Ascending aorta (tissue), 2 donors: Measurements from ENCODE around the gene VEGFD. TPM values are rescaled to one million over a fixed set of nuclear protein-coding genes. Genes with fewer than 3 reads are reported as not detected.

Experiments
- DNase-seq, 2 donors: peaks; one replicate each; pipeline ENCODE4 v3.0.0-alpha.2; 2019; ENCODE audit warnings: low spot score in 2 of 2
- H3K27ac ChIP-seq, 2 donors: fragments of 200-600 bp; sonication (generic); one replicate each; pipeline ENCODE4 v1.5.1; 2016 to 2017; ENCODE audit warnings: mild to moderate bottlenecking in 1 of 2
- H3K27me3 ChIP-seq: fragments of 200-600 bp; sonication (generic); one replicate; pipeline ENCODE4 v1.5.1; 2017
- H3K36me3 ChIP-seq, 2 donors: fragments of 200-600 bp; sonication (generic); one replicate each; pipeline ENCODE4 v1.5.1; 2016
- H3K4me1 ChIP-seq, 2 donors: fragments of 200-600 bp; sonication (generic); one replicate each; pipeline ENCODE4 v1.5.1; 2016 to 2017; ENCODE audit warnings: mild to moderate bottlenecking in 1 of 2
- H3K4me3 ChIP-seq, 2 donors: fragments of 200-600 bp; sonication (generic); one replicate each; pipeline ENCODE4 v1.5.1; 2016 to 2017; ENCODE audit warnings: mild to moderate bottlenecking in 1 of 2
- H3K9me3 ChIP-seq, 2 donors: fragments of 200-600 bp; sonication (generic); one replicate each; pipeline ENCODE4 v1.5.1; 2016
- CTCF ChIP-seq, 3 experiments: fragments of 200-600 bp in 2 of 3; fragments of 450-650 bp in 1 of 3; sonication (generic) in 2 of 3; IDR thresholded peaks; one replicate each; pipeline ENCODE4 v1.5.1; 2016 to 2019; ENCODE audit warnings: antibody characterized with exemption in 3 of 3, mild to moderate bottlenecking in 1 of 3, moderate library complexity in 1 of 3
- intact Hi-C: fragments of 100-400 bp; cut with DNase I; formaldehyde crosslinking; loops from one replicate; pipeline ENCODE4 v1.15.1; 2023
- total RNA-seq: library from RNA; depleted of rRNA; stranded (reverse); fragments of >200 nt; gene quantifications from one replicate; pipeline ENCODE4 v1.1.0, GENCODE V29; 2016

The VEGFD gene
- total RNA-seq, 1 donor from 2014 or later: 0.85 TPM

- no peak for TF ChIP-seq CTCF (IDR thresholded peaks at IDR 0.05)
- no peak overlapping the region for H3K4me3 ChIP-seq
- no peaks in the 10 kb centered on the region for H3K9me3 ChIP-seq
- no peaks in the 10 kb centered on the region for H3K4me1 ChIP-seq
- no peaks in the 10 kb centered on the region for H3K36me3 ChIP-seq
- no peaks in the 10 kb centered on the region for H3K27me3 ChIP-seq
- no peak for DNase-seq
- no peak overlapping the region for H3K27ac ChIP-seq
- intact Hi-C loops: no loop called here
Observed at GRCh38 chrX:15322072-15322471, 62.1 kb downstream of the VEGFD start.

GRCh38 chrX:15321447-15321846 is 62.8 kb downstream of the VEGFD start:
- no peak for DNase-seq
- Histone ChIP-seq H3K36me3 (no peaks in the 10 kb centered on the region), H3K9me3 (no peaks in the 10 kb centered on the region), H3K4me3 (no peak overlapping the region), H3K27ac (no peak overlapping the region), H3K27me3 (no peaks in the 10 kb centered on the region), H3K4me1 (no peaks in the 10 kb centered on the region)
- intact Hi-C loops: no loop called here
- TF ChIP-seq CTCF (IDR thresholded peaks at IDR 0.05): no peak

GRCh38 chrX:15320297-15320696 is 63.9 kb downstream of the VEGFD start:
- DNase-seq: no peak
- H3K27ac ChIP-seq: no peak overlapping the region
- no peaks in the 10 kb centered on the region for H3K36me3 ChIP-seq
- no peak for TF ChIP-seq CTCF (IDR thresholded peaks at IDR 0.05)
- no peak overlapping the region for H3K4me3 ChIP-seq
- intact Hi-C loops: no loop called here
- H3K4me1 ChIP-seq: no peaks in the 10 kb centered on the region
- no peaks in the 10 kb centered on the region for H3K27me3 ChIP-seq
- no peaks in the 10 kb centered on the region for H3K9me3 ChIP-seq

- no peak overlapping the region for H3K4me3 ChIP-seq
Observed at GRCh38 chrX:15319075-15319474, 65.1 kb downstream of the VEGFD start.

GRCh38 chrX:15315509-15315908 is 68.7 kb downstream of the VEGFD start, which contains the start of gene ASB11:
Gene ASB11, minus strand, starts transcription at chrX:15315640. Its CDS starts 35 bp downstream, at chrX:15315605.
- DNase-seq: no peak
- Histone ChIP-seq H3K4me1 (no peaks in the 10 kb centered on the region), H3K27me3 (no peaks in the 10 kb centered on the region), H3K4me3 (no peak within 1 kb of the TSS), H3K36me3 (no peaks in the 10 kb centered on the region), H3K27ac (no peak within 1 kb of the TSS), H3K9me3 (no peaks in the 10 kb centered on the region)
- intact Hi-C loops: no loop called here
- no peak for TF ChIP-seq CTCF (IDR thresholded peaks at IDR 0.05)

More at GRCh38 chrX:15319075-15319474, 65.1 kb downstream of the VEGFD start:
- no peak for TF ChIP-seq CTCF (IDR thresholded peaks at IDR 0.05)
- H3K27ac ChIP-seq: no peak overlapping the region
- H3K36me3 ChIP-seq: no peaks in the 10 kb centered on the region
- H3K4me1 ChIP-seq: no peaks in the 10 kb centered on the region
- DNase-seq: no peak
- H3K27me3 ChIP-seq: no peaks in the 10 kb centered on the region
- no peaks in the 10 kb centered on the region for H3K9me3 ChIP-seq
- intact Hi-C loops: no loop called here

- Histone ChIP-seq H3K4me3 (no peak overlapping the region), H3K27me3 (no peaks in the 10 kb centered on the region), H3K9me3 (no peaks in the 10 kb centered on the region), H3K36me3 (no peaks in the 10 kb centered on the region), H3K27ac (no peak overlapping the region), H3K4me1 (no peaks in the 10 kb centered on the region)
- intact Hi-C loops: no loop called here
- no peak for DNase-seq
- TF ChIP-seq CTCF (IDR thresholded peaks at IDR 0.05): no peak
Observed at GRCh38 chrX:15314472-15314871, 69.7 kb downstream of the VEGFD start.
